Testis (tissue), 3 donors: ENCODE measurements around the gene HSPA1B. TPM values are rescaled to one million over a fixed set of nuclear protein-coding genes. Genes with fewer than 3 reads are reported as not detected.
"Not testable (repeated sequence)": the region's sequence is repeated elsewhere in the genome, so short reads cannot be mapped to it uniquely, and the experiment has no call there.

ENCODE experiments used
- DNase-seq: peaks from one replicate; pipeline ENCODE4 v3.0.0-alpha.2; 2019
- H3K27ac ChIP-seq, 2 donors: fragments of 200-600 bp; sonication (generic); one replicate each; pipeline ENCODE4 v1.5.1; 2019
- H3K27me3 ChIP-seq: fragments of 200-600 bp; sonication (generic); one replicate; pipeline ENCODE4 v1.5.1; 2019
- H3K36me3 ChIP-seq: fragments of 200-600 bp; sonication (generic); one replicate; pipeline ENCODE4 v1.5.1; 2017; ENCODE audit warnings: low read depth; ENCODE audit errors: missing control alignments
- H3K4me1 ChIP-seq: fragments of 200-600 bp; sonication (generic); one replicate; pipeline ENCODE4 v1.5.1; 2019
- H3K4me3 ChIP-seq, 2 donors: fragments of 200-600 bp; sonication (generic); one replicate each; pipeline ENCODE4 v1.5.1; 2017 to 2019
- H3K9me3 ChIP-seq: fragments of 200-600 bp; sonication (generic); one replicate; pipeline ENCODE4 v1.5.1; 2017
- CTCF ChIP-seq, 3 experiments: fragments of 450-650 bp in 2 of 3; fragments of 200-600 bp in 1 of 3; sonication (generic) in 1 of 3; IDR thresholded peaks; one replicate each; pipeline ENCODE4 v1.5.1; 2016 to 2019; ENCODE audit warnings: antibody characterized with exemption in 3 of 3, mild to moderate bottlenecking in 2 of 3, moderate library complexity in 1 of 3
- POLR2A ChIP-seq: fragments of 450-650 bp; IDR thresholded peaks from one replicate; pipeline ENCODE4 v1.6.1; 2017; ENCODE audit warnings: antibody characterized with exemption, mild to moderate bottlenecking, moderate library complexity
- WGBS, 2 donors: methylation state at CpG; one replicate each; pipeline ENCODE4 v1.1.5; 2018; 5-methylcytosine and 5-hydroxymethylcytosine counted together
- intact Hi-C: fragments of 100-400 bp; cut with DNase I; formaldehyde crosslinking; loops from one replicate; pipeline ENCODE4 v1.15.1; 2023; ENCODE audit warnings: low total_unique reads
- polyA plus RNA-seq: library from polyadenylated mRNA; stranded (reverse); fragments of 350-450 nt; fragmentation: Illumina TruSeq; extraction: RNeasy Lipid Tissue Mini Kit (QIAGEN cat#74804); gene quantifications from one replicate; pipeline ENCODE4 v1.2.3, GENCODE V29; 2014; ENCODE audit warnings: low read depth, low replicate concordance; ENCODE audit not compliant: insufficient read depth
- total RNA-seq, 2 donors: library from RNA; depleted of rRNA; stranded (reverse); fragments of >200 nt; gene quantifications; one replicate each; pipeline ENCODE4 v1.2.3, GENCODE V29; 2016

HSPA1B gene
- total and polyA plus RNA-seq, 3 donors from 2014 or later = 127 to 204 (median 167) TPM

- no peak overlapping the region for H3K27ac ChIP-seq
- no peaks in the 10 kb centered on the region for H3K27me3 ChIP-seq
- DNase-seq = no peak
- no peak overlapping the region for H3K4me3 ChIP-seq
- H3K9me3 ChIP-seq = no peaks in the 10 kb centered on the region
- TF ChIP-seq CTCF (IDR thresholded peaks at IDR 0.05) (no peak), POLR2A (no peak)
- H3K4me1 ChIP-seq = no peaks in the 10 kb centered on the region
- H3K36me3 ChIP-seq = no peaks in the 10 kb centered on the region
- 97% methylated on average over 11 of the region's 11 CpGs for WGBS, 2 donors
- intact Hi-C loops = no loop called here
Observed at GRCh38 chr6:31785475-31785874, 42.1 kb upstream of the HSPA1B start.

GRCh38 chr6:31791324-31792089 is 36.0 kb upstream of the HSPA1B start:
- Histone ChIP-seq H3K4me3 (no peak overlapping the region), H3K4me1 (peaks cover 13% of the 10 kb centered on the region), H3K27ac (no peak overlapping the region), H3K36me3 (no peaks in the 10 kb centered on the region), H3K27me3 (no peaks in the 10 kb centered on the region), H3K9me3 (no peaks in the 10 kb centered on the region)
- 60 to 68% methylated on average over 10 to 12 of the region's 12 CpGs for WGBS, 2 donors
- TF ChIP-seq CTCF (IDR thresholded peaks at IDR 0.05) = peak in 2 of 3 experiments; percentile 39 to 46
- no peak for TF ChIP-seq POLR2A
- DNase-seq = peak; percentile 60
- intact Hi-C loops = no loop called here

GRCh38 chr6:31792090-31792374 is 35.5 kb upstream of the HSPA1B start:
- TF ChIP-seq POLR2A (no peak), CTCF (IDR thresholded peaks at IDR 0.05) (no peak)
- Histone ChIP-seq H3K27ac (no peak overlapping the region), H3K4me3 (no peak overlapping the region), H3K4me1 (peaks cover 13% of the 10 kb centered on the region), H3K36me3 (no peaks in the 10 kb centered on the region), H3K9me3 (no peaks in the 10 kb centered on the region), H3K27me3 (no peaks in the 10 kb centered on the region)
- intact Hi-C loops = no loop called here
- DNase-seq = no peak
- WGBS, 2 donors = 78 to 80% methylated on average over 3 of the region's 3 CpGs

GRCh38 chr6:31792761-31793171 is 34.8 kb upstream of the HSPA1B start:
- no peak overlapping the region for H3K27ac ChIP-seq
- no peaks in the 10 kb centered on the region for H3K9me3 ChIP-seq
- H3K36me3 ChIP-seq = no peaks in the 10 kb centered on the region
- H3K27me3 ChIP-seq = no peaks in the 10 kb centered on the region
- TF ChIP-seq CTCF (IDR thresholded peaks at IDR 0.05) (no peak), POLR2A (no peak)
- WGBS, 2 donors = 85 to 88% methylated on average over 9 to 12 of the region's 12 CpGs
- H3K4me3 ChIP-seq = no peak overlapping the region
- intact Hi-C loops = no loop called here
- peaks cover 13% of the 10 kb centered on the region for H3K4me1 ChIP-seq
- DNase-seq = no peak

GRCh38 chr6:31793927-31794245 is 33.7 kb upstream of the HSPA1B start:
- H3K4me1 ChIP-seq = peaks cover 13% of the 10 kb centered on the region
- H3K27me3 ChIP-seq, DNase-seq, H3K4me3 ChIP-seq, intact Hi-C loops, H3K36me3 ChIP-seq, H3K27ac ChIP-seq, H3K9me3 ChIP-seq: not testable (repeated sequence)
- WGBS, 2 donors = 85 to 95% methylated on average over 6 of the region's 6 CpGs
